ENCODE results near the gene TRABD2B. TPM values are rescaled to one million over a fixed set of nuclear protein-coding genes. Genes with fewer than 3 reads are reported as not detected.

The TRABD2B gene
- total RNA-seq, 3 donors from 2014 or later (not counting 1 experiment from before 2014, with no cell fraction given), result not detected

GRCh38 chr1:47887475-47888293 lies 109.5 kb downstream of the TRABD2B start:
- intact Hi-C loops (cut with micrococcal nuclease), result no loop called here
- Histone ChIP-seq H3K4me1 (ENCODE audit: control insufficient read depth, insufficient read depth, low read length) (no peaks in the 10 kb centered on the region), H3K4me3 (ENCODE audit: low read length) (no peak overlapping the region), H3K27me3 (ENCODE audit: control insufficient read depth, insufficient read depth, low read length) (no peaks in the 10 kb centered on the region), H3K36me3 (ENCODE audit: control insufficient read depth, insufficient read depth, low read length) (no peaks in the 10 kb centered on the region), H3K27ac (ENCODE audit: low read length) (no peak overlapping the region), H3K9me3 (ENCODE audit: control insufficient read depth, insufficient read depth, low read length) (no peaks in the 10 kb centered on the region)
- WGBS (ENCODE audit: insufficient coverage), result 42% methylated on average over 16 of the region's 16 CpGs
- no peak overlapping the region for H3K4me3 Mint-ChIP-seq
- no peaks in the 10 kb centered on the region for H3K36me3 Mint-ChIP-seq
- ATAC-seq (no peak), DNase-seq (no peak)
- H3K4me1 Mint-ChIP-seq, result no peaks in the 10 kb centered on the region
- H3K9me3 Mint-ChIP-seq, result no peaks in the 10 kb centered on the region
- H3K27me3 Mint-ChIP-seq (ENCODE audit: low read depth in 2 of 2), result peaks cover 9 to 10% of the 10 kb centered on the region in 2 donors
- no peak overlapping the region for H3K27ac Mint-ChIP-seq
- no peak for TF ChIP-seq CTCF (IDR thresholded peaks at IDR 0.05)

GRCh38 chr1:47887060-47887459 lies 110.1 kb downstream of the TRABD2B start:
- H3K4me3 Mint-ChIP-seq, result no peak overlapping the region
- intact Hi-C loops (cut with micrococcal nuclease), result no loop called here

GRCh38 chr1:47886141-47886540 lies 111.0 kb downstream of the TRABD2B start:
- H3K4me1 ChIP-seq (ENCODE audit: control insufficient read depth, insufficient read depth, low read length), result no peaks in the 10 kb centered on the region
- no peaks in the 10 kb centered on the region for H3K9me3 ChIP-seq (ENCODE audit: control insufficient read depth, insufficient read depth, low read length)
- Mint-ChIP-seq H3K4me1 (no peaks in the 10 kb centered on the region), H3K27ac (no peak overlapping the region), H3K27me3 (ENCODE audit: low read depth in 2 of 2) (peaks cover 9 to 10% of the 10 kb centered on the region in 2 donors), H3K4me3 (no peak overlapping the region), H3K36me3 (no peaks in the 10 kb centered on the region), H3K9me3 (no peaks in the 10 kb centered on the region)
- no peak for TF ChIP-seq CTCF (IDR thresholded peaks at IDR 0.05)
- H3K27ac ChIP-seq (ENCODE audit: low read length), result no peak overlapping the region
- no peaks in the 10 kb centered on the region for H3K27me3 ChIP-seq (ENCODE audit: control insufficient read depth, insufficient read depth, low read length)
- intact Hi-C loops (cut with micrococcal nuclease), result no loop called here
- DNase-seq (no peak), ATAC-seq (no peak)
- 90% methylated on average over 7 of the region's 7 CpGs for whole genome bisulfite sequencing (ENCODE audit: insufficient coverage)
- no peak overlapping the region for H3K4me3 ChIP-seq (ENCODE audit: low read length)
- H3K36me3 ChIP-seq (ENCODE audit: control insufficient read depth, insufficient read depth, low read length), result no peaks in the 10 kb centered on the region

More at GRCh38 chr1:47887060-47887459, 110.1 kb downstream of the TRABD2B start:
- Mint-ChIP-seq H3K4me1 (no peaks in the 10 kb centered on the region), H3K36me3 (no peaks in the 10 kb centered on the region), H3K27me3 (ENCODE audit: low read depth in 2 of 2) (peaks cover 9 to 10% of the 10 kb centered on the region in 2 donors), H3K9me3 (no peaks in the 10 kb centered on the region), H3K27ac (no peak overlapping the region)
- Histone ChIP-seq H3K27me3 (ENCODE audit: control insufficient read depth, insufficient read depth, low read length) (no peaks in the 10 kb centered on the region), H3K27ac (ENCODE audit: low read length) (no peak overlapping the region), H3K36me3 (ENCODE audit: control insufficient read depth, insufficient read depth, low read length) (no peaks in the 10 kb centered on the region), H3K4me1 (ENCODE audit: control insufficient read depth, insufficient read depth, low read length) (no peaks in the 10 kb centered on the region), H3K4me3 (ENCODE audit: low read length) (no peak overlapping the region), H3K9me3 (ENCODE audit: control insufficient read depth, insufficient read depth, low read length) (no peaks in the 10 kb centered on the region)
- TF ChIP-seq CTCF (IDR thresholded peaks at IDR 0.05), result no peak
- ATAC-seq (no peak), DNase-seq (no peak)
- 44% methylated on average over 2 of the region's 2 CpGs for WGBS (ENCODE audit: insufficient coverage)

Measured in natural killer cell (primary cell).